Astrocyte of the spinal cord (primary cell): ENCODE results near the gene OR4X2.
"Not testable (repeated sequence)": the region's sequence is repeated elsewhere in the genome, so short reads cannot be mapped to it uniquely, and the experiment has no call there.

Experiments
- DNase-seq: peaks from one replicate; pipeline ENCODE4 v3.0.0; 2011; ENCODE audit warnings: low read depth, low spot score
- H3K4me3 ChIP-seq: 2 replicates; pipeline ENCODE4 v1.5.1; 2011; ENCODE audit warnings: low read depth, mild to moderate bottlenecking, low read length, moderate library complexity
- CTCF ChIP-seq: IDR thresholded peaks from 2 replicates; pipeline ENCODE4 v1.5.1; 2012; ENCODE audit warnings: low read depth, mild to moderate bottlenecking, low read length, inconsistent platforms
- in situ Hi-C: cut with HindIII; loops from 2 replicates; pipeline ENCODE4 v1.10.0; 2017; ENCODE audit warnings: low sequenced_read_pairs

OR4X2 gene

GRCh38 chr11:48244804-48245203, at the start of gene OR4X2:
OR4X2 (plus strand) TSS chr11:48245104; CDS start chr11:48245104, 0 bp downstream.
- in situ Hi-C loops, result no loop called here
- no peak for TF ChIP-seq CTCF
- H3K4me3 ChIP-seq, result no peak within 1 kb of the TSS
- DNase-seq, result no peak

- no peak for TF ChIP-seq CTCF
- in situ Hi-C loops, result no loop called here
- DNase-seq, result no peak
- no peak overlapping the region for H3K4me3 ChIP-seq
These were observed 37.0 kb upstream of the OR4X2 start for GRCh38 chr11:48207881-48208280.

- no peak overlapping the region for H3K4me3 ChIP-seq
- DNase-seq, result no peak
- in situ Hi-C loops, result no loop called here
- no peak for TF ChIP-seq CTCF
These were observed 34.9 kb upstream of the OR4X2 start for GRCh38 chr11:48210052-48210451.

GRCh38 chr11:48216510-48216909, 28.4 kb upstream of the OR4X2 start, which contains the start of gene OR4B1:
OR4B1 (plus strand) TSS chr11:48216810; CDS start chr11:48216810, 0 bp downstream.
- no peak for DNase-seq
- TF ChIP-seq CTCF, result no peak
- in situ Hi-C loops, result no loop called here
- H3K4me3 ChIP-seq, result no peak within 1 kb of the TSS

GRCh38 chr11:48228761-48229160, 16.1 kb upstream of the OR4X2 start:
- DNase-seq, result no peak
- no peak for TF ChIP-seq CTCF
- in situ Hi-C loops, result no loop called here
- H3K4me3 ChIP-seq, result no peak overlapping the region

- DNase-seq, in situ Hi-C loops, H3K4me3 ChIP-seq: not testable (repeated sequence)
These were observed 14.8 kb upstream of the OR4X2 start for GRCh38 chr11:48230057-48230456.

GRCh38 chr11:48237727-48238126, 7.2 kb upstream of the OR4X2 start:
- in situ Hi-C loops, result no loop called here
- H3K4me3 ChIP-seq, result no peak overlapping the region
- TF ChIP-seq CTCF, result no peak
- DNase-seq, result no peak
